H1 (cell line): Measurements from ENCODE around the gene BNC2. TPM values are rescaled to one million over a fixed set of nuclear protein-coding genes. Genes with fewer than 3 reads are reported as not detected.

Experiments used
- CTCF ChIA-PET: fragments of 300-600 bp; sonication (Branson Sonifier 250); formaldehyde crosslinking; loops from one replicate; lab custom pipeline; 2021; ENCODE audit not compliant: partially characterized antibody; lab: Charles Lee
- POLR2A ChIA-PET: fragments of 300-600 bp; sonication (Branson Sonifier 250); formaldehyde crosslinking; loops from one replicate; lab custom pipeline; 2021; ENCODE audit warnings: inconsistent platforms; ENCODE audit not compliant: partially characterized antibody; lab: Charles Lee
- DNase-seq, 2 experiments: peaks; one replicate each; pipeline versions ENCODE4 v3.0.0 to v3.0.0-alpha.2; 2010 to 2022; ENCODE audit warnings: low spot score in 2 of 2, low read depth in 1 of 2, mixed read lengths in 1 of 2
- FAIRE-seq: peaks from 2 replicates; lab custom pipeline; 2011; peaks lifted over from hg19 to GRCh38; lab: Jason Lieb, UNC
- H2AFZ ChIP-seq: 2 replicates; pipeline ENCODE4 v1.8.1; 2012; ENCODE audit warnings: low read length, inconsistent platforms
- H2AK5ac ChIP-seq: 2 replicates; pipeline ENCODE4 v1.6.1; 2013; ENCODE audit warnings: low read depth, low read length
- H2BK120ac ChIP-seq: replicated peaks from 2 replicates; pipeline ENCODE3; 2013; ENCODE audit warnings: low read depth, low read length, inconsistent platforms
- H2BK12ac ChIP-seq: 2 replicates; pipeline ENCODE4 v1.6.1; 2013; ENCODE audit warnings: low read depth, low read length
- H2BK15ac ChIP-seq: 2 replicates; pipeline ENCODE4 v1.6.1; 2013; ENCODE audit warnings: low read length
- H2BK20ac ChIP-seq: 2 replicates; pipeline ENCODE4 v1.6.1; 2013; ENCODE audit warnings: low read length
- H2BK5ac ChIP-seq: 2 replicates; pipeline ENCODE4 v1.6.1; 2013; ENCODE audit warnings: low read depth, low read length
- H3K14ac ChIP-seq: 2 replicates; pipeline ENCODE4 v1.6.1; 2013; ENCODE audit warnings: inconsistent platforms; ENCODE audit not compliant: insufficient read length
- H3K18ac ChIP-seq: 2 replicates; pipeline ENCODE4 v1.6.1; 2013; ENCODE audit warnings: low read length; ENCODE audit errors: extremely low read depth
- H3K23ac ChIP-seq: 2 replicates; pipeline ENCODE4 v1.6.1; 2013; ENCODE audit warnings: inconsistent platforms; ENCODE audit not compliant: insufficient read length
- H3K23me2 ChIP-seq: 2 replicates; pipeline ENCODE4 v1.6.1; 2013; ENCODE audit warnings: low read depth, low read length
- H3K27ac ChIP-seq: 2 replicates; pipeline ENCODE4 v1.6.1; 2011; ENCODE audit warnings: low read depth, low read length, inconsistent platforms
- H3K27me3 ChIP-seq, 4 experiments: replicated peaks in 1 of 4; 1 replicate in 1 of 4; 2 replicates in 3 of 4; pipeline versions ENCODE4 v1.6.1 to v1.8.1; 2011 to 2013; ENCODE audit warnings: low read length in 3 of 4, mild to moderate bottlenecking in 3 of 4, inconsistent platforms in 2 of 4, mixed read lengths in 2 of 4, moderate library complexity in 1 of 4; ENCODE audit not compliant: control insufficient read depth in 3 of 4, insufficient read depth in 3 of 4; ENCODE audit errors: extremely low read depth in 1 of 4
- H3K36me3 ChIP-seq, 4 experiments: 2 replicates each; pipeline versions ENCODE4 v1.6.1 to v1.8.1; 2011 to 2013; ENCODE audit warnings: mild to moderate bottlenecking in 4 of 4, low read length in 3 of 4, moderate library complexity in 2 of 4, control low read depth in 1 of 4, inconsistent platforms in 1 of 4; ENCODE audit not compliant: insufficient read depth in 4 of 4, control insufficient read depth in 2 of 4
- H3K4ac ChIP-seq: replicated peaks from 2 replicates; pipeline ENCODE3; 2013; ENCODE audit warnings: low read length, low read depth, mixed read lengths, inconsistent platforms; ENCODE audit not compliant: insufficient read length
- H3K4me1 ChIP-seq, 4 experiments: replicated peaks in 1 of 4; 1 replicate in 1 of 4; 2 replicates in 3 of 4; pipeline versions ENCODE4 v1.6.1 to v1.8.1; 2011 to 2013; ENCODE audit warnings: low read length in 3 of 4, inconsistent platforms in 2 of 4, mixed read lengths in 1 of 4; ENCODE audit not compliant: insufficient read depth in 4 of 4, control insufficient read depth in 3 of 4
- H3K4me2 ChIP-seq, 2 experiments: 2 replicates each; pipeline versions ENCODE4 v1.6.1 to v1.8.1; 2011 to 2013; ENCODE audit warnings: low read depth in 2 of 2, low read length in 2 of 2, control low read depth in 1 of 2, inconsistent platforms in 1 of 2, mild to moderate bottlenecking in 1 of 2; ENCODE audit not compliant: insufficient read depth in 1 of 2
- H3K4me3 ChIP-seq, 4 experiments: fragments of 200-600, 300-600 bp in 1 of 4; sonication (generic), shearing (Covaris generic), sonication (Bioruptor Twin) in 1 of 4; 2 replicates each; pipeline versions ENCODE4 v1.5.1 to v1.8.1; 2011 to 2016; ENCODE audit warnings: low read length in 4 of 4, low read depth in 3 of 4, control low read depth in 2 of 4, inconsistent platforms in 2 of 4, mild to moderate bottlenecking in 2 of 4, mixed read lengths in 1 of 4, moderate library complexity in 1 of 4; ENCODE audit not compliant: insufficient read depth in 2 of 4; ENCODE audit errors: extremely low read depth in 1 of 4
- H3K56ac ChIP-seq: replicated peaks from 2 replicates; pipeline ENCODE3; 2013; ENCODE audit warnings: low read depth, mild to moderate bottlenecking, mixed read lengths, low read length, inconsistent platforms; ENCODE audit not compliant: insufficient read length
- H3K79me1 ChIP-seq: 2 replicates; pipeline ENCODE4 v1.6.1; 2013; ENCODE audit warnings: low read depth, low read length, control low read depth
- H3K79me2 ChIP-seq, 2 experiments: 2 replicates each; pipeline versions ENCODE4 v1.6.1 to v1.8.1; 2012 to 2013; ENCODE audit warnings: low read length in 2 of 2, mild to moderate bottlenecking in 2 of 2, inconsistent platforms in 1 of 2; ENCODE audit not compliant: insufficient read depth in 2 of 2, control insufficient read depth in 1 of 2
- H3K9ac ChIP-seq, 4 experiments: replicated peaks in 1 of 4; 1 replicate in 1 of 4; 2 replicates in 3 of 4; pipeline versions ENCODE4 v1.6.1 to v1.8.1; 2011 to 2013; ENCODE audit warnings: low read depth in 3 of 4, low read length in 3 of 4, control low read depth in 2 of 4, mild to moderate bottlenecking in 2 of 4, moderate library complexity in 2 of 4, inconsistent platforms in 1 of 4; ENCODE audit errors: extremely low read depth in 1 of 4
- H3K9me3 ChIP-seq, 2 experiments: 2 replicates each; pipeline versions ENCODE4 v1.6.1 to v1.8.1; 2012 to 2013; ENCODE audit warnings: mild to moderate bottlenecking in 2 of 2, moderate library complexity in 2 of 2, control low read depth in 1 of 2, inconsistent platforms in 1 of 2, low read depth in 1 of 2, low read length in 1 of 2, mixed read lengths in 1 of 2; ENCODE audit not compliant: insufficient read depth in 2 of 2
- H4K20me1 ChIP-seq, 2 experiments: replicated peaks in 1 of 2; 2 replicates each; pipeline versions ENCODE3 to v1.8.1; 2011 to 2013; ENCODE audit warnings: inconsistent platforms in 2 of 2, low read length in 2 of 2, mild to moderate bottlenecking in 1 of 2; ENCODE audit not compliant: insufficient read depth in 2 of 2, control insufficient read depth in 1 of 2
- H4K5ac ChIP-seq: 2 replicates; pipeline ENCODE4 v1.6.1; 2013; ENCODE audit warnings: low read length, low read depth, mixed read lengths, inconsistent platforms; ENCODE audit not compliant: insufficient read length
- H4K8ac ChIP-seq: 2 replicates; pipeline ENCODE4 v1.8.0; 2013; ENCODE audit warnings: mild to moderate bottlenecking, moderate library complexity, low read length, inconsistent platforms; ENCODE audit not compliant: insufficient read depth; ENCODE audit errors: extremely low read depth
- H4K91ac ChIP-seq: replicated peaks from 2 replicates; pipeline ENCODE3; 2013; ENCODE audit warnings: low read length, mixed read lengths, inconsistent platforms; ENCODE audit not compliant: insufficient read length
- BCL11A ChIP-seq, 2 experiments: IDR thresholded peaks; one replicate each; pipeline ENCODE4 v1.6.1; 2011; ENCODE audit warnings: low read depth in 2 of 2, low read length in 2 of 2, mild to moderate bottlenecking in 2 of 2
- CEBPB ChIP-seq: IDR thresholded peaks from 2 replicates; pipeline ENCODE4 v1.6.1; 2012; ENCODE audit warnings: low read depth, low read length
- CHD1 ChIP-seq: IDR thresholded peaks from 2 replicates; pipeline ENCODE4 v1.6.1; 2012; ENCODE audit warnings: low read depth, low read length, improper control_type of control experiment
- CTBP2 ChIP-seq: IDR thresholded peaks from 2 replicates; pipeline ENCODE4 v1.7.0; 2011; ENCODE audit warnings: borderline replicate concordance, mild to moderate bottlenecking, moderate library complexity, mixed read lengths, low read length; ENCODE audit not compliant: insufficient read depth, insufficient read length
- EGR1 ChIP-seq: IDR thresholded peaks from 2 replicates; pipeline ENCODE4 v1.6.1; 2011; ENCODE audit warnings: low read depth, low read length, borderline replicate concordance
- EZH2 ChIP-seq: fragments of 200-600 bp; sonication (generic); IDR thresholded peaks from 2 replicates; pipeline ENCODE4 v1.7.1; 2012; ENCODE audit warnings: low read depth, mild to moderate bottlenecking, moderate library complexity, low read length, inconsistent platforms; ENCODE audit not compliant: severe bottlenecking
- GABPA ChIP-seq: IDR thresholded peaks from 2 replicates; pipeline ENCODE4 v1.6.1; 2011; ENCODE audit warnings: mild to moderate bottlenecking, low read length, moderate library complexity, borderline replicate concordance; ENCODE audit not compliant: insufficient read depth
- KDM4A ChIP-seq: IDR thresholded peaks from one replicate; pipeline ENCODE4 v1.7.1; 2012; ENCODE audit warnings: low read depth, mild to moderate bottlenecking, moderate library complexity, low read length, inconsistent platforms; ENCODE audit not compliant: severe bottlenecking
- POLR2AphosphoS5 ChIP-seq: IDR thresholded peaks from 2 replicates; pipeline ENCODE4 v1.6.1; 2011; ENCODE audit warnings: low read depth, low read length
- RFX5 ChIP-seq: IDR thresholded peaks from 2 replicates; pipeline ENCODE4 v1.6.1; 2011; ENCODE audit warnings: low read depth, low read length, improper control_type of control experiment, borderline replicate concordance
- SAP30 ChIP-seq: fragments of 300-600 bp; sonication (generic); IDR thresholded peaks from 2 replicates; pipeline ENCODE4 v1.7.1; 2012; ENCODE audit warnings: low read length, moderate library complexity, mild to moderate bottlenecking, inconsistent platforms; ENCODE audit not compliant: insufficient read depth, insufficient replicate concordance
- SIN3A ChIP-seq, 2 experiments: IDR thresholded peaks in 1 of 2; conservative IDR thresholded peaks in 1 of 2; 2 replicates each; pipeline ENCODE4 v1.6.1; 2011 to 2012; ENCODE audit warnings: low read length in 2 of 2, improper control_type of control experiment in 1 of 2, low read depth in 1 of 2, mild to moderate bottlenecking in 1 of 2
- SIX5 ChIP-seq: IDR thresholded peaks from 2 replicates; pipeline ENCODE4 v1.6.1; 2011; ENCODE audit warnings: mild to moderate bottlenecking, low read depth, low read length
- SUZ12 ChIP-seq: fragments of 200-600 bp; sonication (generic); IDR thresholded peaks from 2 replicates; pipeline ENCODE4 v1.6.1; 2012; ENCODE audit warnings: mild to moderate bottlenecking, inconsistent platforms, low read length, moderate library complexity, mixed read lengths
- WGBS, 2 experiments: shearing (Covaris generic) in 1 of 2; methylation state at CpG; one replicate each; pipeline versions ENCODE4 v1.1.6 to v1.1.7; 2013 to 2015; ENCODE audit warnings: low lambda C conversion rate in 2 of 2, mixed read lengths in 2 of 2, inconsistent platforms in 1 of 2, low coverage in 1 of 2, missing lambda C conversion rate in 1 of 2; ENCODE audit not compliant: insufficient replicate concordance in 2 of 2, insufficient coverage in 1 of 2, insufficient read length in 1 of 2; ENCODE audit errors: extremely low coverage in 1 of 2, missing lambda C conversion rate in 1 of 2; 5-methylcytosine and 5-hydroxymethylcytosine counted together
- polyA plus RNA-seq, 7 experiments: library from polyadenylated mRNA; depleted of rRNA in 3 of 7; stranded (reverse) in 5 of 7; unstranded in 2 of 7; fragments of >200 nt in 5 of 7; fragments of 200-250 nt in 2 of 7; gene quantifications; 1 replicate in 5 of 7; 2 replicates in 1 of 7; 4 replicates in 1 of 7; pipeline versions ENCODE4 v1.2.1 to v1.2.3, GENCODE V29; 2011 to 2013; ENCODE audit warnings: missing spikeins in 2 of 7, mixed read lengths in 2 of 7
- total RNA-seq: library from RNA; stranded (reverse); fragmentation: NEBNext Ultra II Directional; extraction: Animal tissue kit (Norgen Biotek cat#: 25700); gene quantifications from 2 replicates; pipeline ENCODE4 v1.2.1, GENCODE V29; 2021

BNC2 gene
- total and polyA plus RNA-seq, 2 of the 8 experiments (the other 6 are each of a cell fraction or from before 2014, with no cell fraction given) = 16.0 to 26.8 TPM

DNA sequence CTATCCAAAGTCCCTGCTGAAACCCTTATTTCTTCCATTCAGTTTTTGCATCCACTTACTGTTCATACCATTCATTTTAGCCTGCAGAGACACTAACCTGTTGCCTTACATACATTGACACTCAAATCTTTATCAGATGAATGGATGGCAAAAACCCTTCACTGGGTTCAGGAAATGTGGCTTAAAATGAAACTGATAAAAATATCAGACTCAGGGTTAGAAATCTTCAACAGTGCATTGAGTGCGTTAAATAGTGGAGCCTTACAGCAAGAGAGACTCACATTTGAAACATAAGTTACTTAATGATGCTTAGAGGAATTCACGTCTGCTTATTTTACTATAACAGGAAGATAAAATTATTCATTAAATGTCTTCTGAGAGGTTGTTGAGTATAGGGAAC, 28.0 kb upstream of the BNC2 start:
- no peak for FAIRE-seq
- Histone ChIP-seq H3K4me1 (no peaks in the 10 kb centered on the region; a peak in 1 of 7 replicates), H4K91ac (no peak overlapping the region), H4K5ac (no peak overlapping the region), H2BK20ac (no peak overlapping the region), H3K79me1 (no peaks in the 10 kb centered on the region), H3K9me3 (no peaks in the 10 kb centered on the region), H4K20me1 (no peaks in the 10 kb centered on the region), H3K9ac (no peak overlapping the region), H3K14ac (no peak overlapping the region), H3K27me3 (no peaks in the 10 kb centered on the region), H3K56ac (no peak overlapping the region), H3K4ac (no peak overlapping the region), H3K4me3 (no peak overlapping the region), H2BK5ac (no peak overlapping the region), H2BK15ac (no peak overlapping the region), H4K8ac (no peak overlapping the region), H3K36me3 (no peaks in the 10 kb centered on the region), H2BK120ac (no peak overlapping the region), H3K18ac (no peak overlapping the region), H3K4me2 (no peak overlapping the region), H3K27ac (no peak overlapping the region), H2BK12ac (no peak overlapping the region), H3K79me2 (no peaks in the 10 kb centered on the region), H3K23me2 (no peaks in the 10 kb centered on the region), H3K23ac (no peak overlapping the region), H2AK5ac (no peak overlapping the region), H2AFZ (no peak overlapping the region)
- ChIA-PET CTCF (no interaction called here), POLR2A (no interaction called here)
- no peak for DNase-seq
- 93% methylated on average over 2 of the region's 2 CpGs; no CpG with 5 or more reads in 1 of the 2 experiments for WGBS, 2 experiments
- TF ChIP-seq GABPA = no peak
- no peak for TF ChIP-seq EGR1
- TF ChIP-seq CHD1 = no peak
- no peak for TF ChIP-seq EZH2
- TF ChIP-seq POLR2AphosphoS5 = no peak
- no peak for TF ChIP-seq CTBP2
- TF ChIP-seq CEBPB = no peak
- no peak for TF ChIP-seq KDM4A
- TF ChIP-seq SAP30 = no peak
- TF ChIP-seq SIN3A (conservative IDR thresholded peaks at IDR 0.05 in 1 of 2, IDR thresholded peaks at IDR 0.05 in 1 of 2; ENCODE audit: low read depth in 1 of 2, low read length in 2 of 2) = no peak
- TF ChIP-seq SUZ12 = no peak
- no peak for TF ChIP-seq BCL11A (IDR thresholded peaks at IDR 0.05; ENCODE audit: low read depth in 2 of 2, low read length in 2 of 2)
- no peak for TF ChIP-seq SIX5
- TF ChIP-seq RFX5 = no peak
